Measurements from ENCODE around the gene SAP30L. TPM values are rescaled to one million over a fixed set of nuclear protein-coding genes. Genes with fewer than 3 reads are reported as not detected.

SAP30L gene
- total and polyA plus RNA-seq, 4 donors = 26.7 to 43.4 (median 34.7) TPM

Other genes starting within 250 kb of the SAP30L start
- not detected for gene HAND1, start 32.2 kb downstream of the SAP30L start, total RNA-seq
- gene HAND1, start 32.2 kb downstream of the SAP30L start, polyA plus RNA-seq = not detected

Measured in aorta (tissue), 4 donors.